ENCODE results near the gene CPT2. TPM values are rescaled to one million over a fixed set of nuclear protein-coding genes. Genes with fewer than 3 reads are reported as not detected.

CPT2 gene
- total RNA-seq, 1 donor from 2014 or later = 21.9 TPM

- TF ChIP-seq CTCF (IDR thresholded peaks at IDR 0.05; ENCODE audit: unreplicated experiment) = peak; percentile 10
- Mint-ChIP-seq H3K27ac (no peak overlapping the region), H3K9me3 (ENCODE audit: low read depth) (no peaks in the 10 kb centered on the region), H3K36me3 (ENCODE audit: insufficient read depth) (no peaks in the 10 kb centered on the region), H3K4me1 (ENCODE audit: low read depth) (peaks cover 7% of the 10 kb centered on the region), H3K4me3 (ENCODE audit: low read depth) (no peak overlapping the region), H3K27me3 (peaks cover 69% of the 10 kb centered on the region)
- no peak for DNase-seq (ENCODE audit: low spot score, unreplicated experiment)
Measured at GRCh38 chr1:53172426-53173128, 24.0 kb upstream of the CPT2 start.

DNA sequence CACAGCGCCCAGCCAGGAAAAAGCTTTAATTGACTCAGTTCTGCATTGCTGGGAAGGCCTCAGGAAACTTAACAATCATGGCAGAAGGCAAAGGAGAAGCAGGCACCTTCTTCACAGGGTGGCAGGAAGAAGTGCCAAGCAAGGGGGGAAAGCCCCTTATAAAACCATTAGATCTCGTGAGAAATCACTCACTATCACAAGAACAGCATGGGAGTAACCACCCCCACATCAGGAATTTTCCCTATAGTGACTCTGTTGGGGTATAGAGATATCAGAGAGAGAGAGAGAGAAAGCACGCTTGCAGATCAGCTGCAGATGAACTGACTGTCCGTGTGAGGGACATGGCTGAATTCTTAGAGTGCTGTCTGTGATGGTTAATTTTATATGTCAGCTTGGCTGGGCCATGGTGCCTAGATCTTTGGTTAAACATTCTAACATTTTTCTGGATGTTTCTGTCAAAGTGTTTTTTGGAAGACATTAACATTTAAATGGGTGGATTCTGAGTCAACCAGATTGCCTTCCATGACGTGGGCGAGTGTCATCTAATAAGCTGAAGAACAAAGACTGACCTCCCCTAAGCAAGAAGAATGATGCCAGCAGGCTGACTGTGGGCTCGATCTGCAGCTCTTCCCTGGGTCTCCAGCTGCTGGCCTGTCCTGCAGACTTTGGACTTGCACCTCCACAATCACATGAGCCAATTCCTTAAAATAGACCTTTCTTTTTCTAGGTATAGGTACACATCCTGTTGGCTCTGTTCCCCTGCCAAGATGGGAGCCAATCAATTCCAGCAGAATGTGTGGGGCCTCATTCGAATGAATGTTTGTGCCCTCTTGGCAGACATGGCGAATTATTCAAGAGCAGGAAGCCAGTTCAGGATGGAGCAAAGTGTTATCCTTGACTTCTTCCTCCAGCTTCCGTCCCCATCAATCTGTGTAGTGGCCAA, 21.4 kb upstream of the CPT2 start:
- no peaks in the 10 kb centered on the region for H3K9me3 Mint-ChIP-seq (ENCODE audit: low read depth)
- H3K27ac Mint-ChIP-seq = no peak overlapping the region
- H3K27me3 Mint-ChIP-seq = peaks cover 76% of the 10 kb centered on the region
- no peak for TF ChIP-seq CTCF (IDR thresholded peaks at IDR 0.05; ENCODE audit: unreplicated experiment)
- H3K36me3 Mint-ChIP-seq (ENCODE audit: insufficient read depth) = no peaks in the 10 kb centered on the region
- no peak overlapping the region for H3K4me3 Mint-ChIP-seq (ENCODE audit: low read depth)
- H3K4me1 Mint-ChIP-seq (ENCODE audit: low read depth) = peaks cover 7% of the 10 kb centered on the region
- no peak for DNase-seq (ENCODE audit: low spot score, unreplicated experiment)

DNA sequence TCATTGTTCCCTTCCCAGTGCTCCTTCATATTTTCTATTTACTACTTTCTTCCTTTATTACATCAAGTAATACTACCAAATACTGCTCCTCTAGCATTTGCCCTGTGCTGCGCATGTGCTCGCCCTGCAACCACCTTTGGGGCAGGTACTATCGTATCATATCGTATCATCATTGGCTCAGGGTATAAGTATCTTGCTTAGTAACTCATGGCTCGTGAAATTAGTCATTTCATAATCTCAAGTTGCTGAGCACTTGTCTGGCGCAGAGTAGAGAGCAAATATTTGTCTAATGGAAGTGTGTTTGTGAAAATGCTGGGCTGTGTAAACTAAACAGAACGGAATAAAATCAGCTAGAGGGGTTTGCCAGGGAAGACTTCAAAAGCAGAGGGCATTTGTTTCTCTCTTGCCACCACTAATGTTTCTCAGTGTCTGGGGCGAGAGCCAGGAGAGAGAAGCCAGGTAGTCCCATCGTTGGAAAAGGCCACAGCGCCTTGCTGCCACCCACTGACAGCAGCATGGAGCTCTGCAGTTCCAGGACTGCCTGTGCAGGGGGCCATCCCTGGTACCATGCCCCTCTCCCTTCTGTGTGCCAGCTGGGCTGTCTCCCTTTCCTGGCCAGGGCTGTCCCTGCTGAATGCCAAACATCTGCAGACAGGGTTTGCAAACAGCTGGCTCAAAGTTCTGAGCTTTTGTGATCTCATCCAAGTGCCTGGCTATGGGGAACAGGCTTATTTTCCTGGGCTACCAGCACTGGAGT, 20.0 kb upstream of the CPT2 start:
- Mint-ChIP-seq H3K4me1 (ENCODE audit: low read depth) (peaks cover 7% of the 10 kb centered on the region), H3K27ac (no peak overlapping the region), H3K9me3 (ENCODE audit: low read depth) (no peaks in the 10 kb centered on the region), H3K27me3 (peaks cover 80% of the 10 kb centered on the region), H3K36me3 (ENCODE audit: insufficient read depth) (no peaks in the 10 kb centered on the region), H3K4me3 (ENCODE audit: low read depth) (no peak overlapping the region)
- TF ChIP-seq CTCF (IDR thresholded peaks at IDR 0.05; ENCODE audit: unreplicated experiment) = no peak
- no peak for DNase-seq (ENCODE audit: low spot score, unreplicated experiment)

DNA sequence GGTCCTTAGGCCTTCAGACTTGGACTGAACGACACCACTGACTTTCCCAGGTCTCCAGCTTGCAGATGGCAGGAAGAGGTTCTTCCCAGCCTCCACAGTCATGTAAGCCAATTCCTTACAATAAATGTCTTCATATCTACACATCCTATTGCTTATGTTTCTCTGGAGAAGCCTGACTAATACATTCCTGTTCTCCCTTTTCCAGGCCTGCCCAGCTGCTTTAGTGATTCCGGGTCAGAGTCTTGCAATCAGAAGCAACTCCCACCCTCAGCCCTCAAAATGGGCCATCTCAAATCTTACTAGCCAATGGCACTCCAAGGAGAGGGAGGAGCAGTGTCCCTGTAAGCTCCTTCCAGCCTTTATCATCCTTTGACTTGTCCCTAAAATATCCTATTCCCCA, 16.4 kb upstream of the CPT2 start:
- no peaks in the 10 kb centered on the region for H3K36me3 Mint-ChIP-seq (ENCODE audit: insufficient read depth)
- no peak overlapping the region for H3K27ac Mint-ChIP-seq
- H3K27me3 Mint-ChIP-seq = peaks cover 48% of the 10 kb centered on the region
- no peak for DNase-seq (ENCODE audit: low spot score, unreplicated experiment)
- TF ChIP-seq CTCF (IDR thresholded peaks at IDR 0.05; ENCODE audit: unreplicated experiment) = no peak
- peaks cover 7% of the 10 kb centered on the region for H3K4me1 Mint-ChIP-seq (ENCODE audit: low read depth)
- no peaks in the 10 kb centered on the region for H3K9me3 Mint-ChIP-seq (ENCODE audit: low read depth)
- H3K4me3 Mint-ChIP-seq (ENCODE audit: low read depth) = no peak overlapping the region

DNA sequence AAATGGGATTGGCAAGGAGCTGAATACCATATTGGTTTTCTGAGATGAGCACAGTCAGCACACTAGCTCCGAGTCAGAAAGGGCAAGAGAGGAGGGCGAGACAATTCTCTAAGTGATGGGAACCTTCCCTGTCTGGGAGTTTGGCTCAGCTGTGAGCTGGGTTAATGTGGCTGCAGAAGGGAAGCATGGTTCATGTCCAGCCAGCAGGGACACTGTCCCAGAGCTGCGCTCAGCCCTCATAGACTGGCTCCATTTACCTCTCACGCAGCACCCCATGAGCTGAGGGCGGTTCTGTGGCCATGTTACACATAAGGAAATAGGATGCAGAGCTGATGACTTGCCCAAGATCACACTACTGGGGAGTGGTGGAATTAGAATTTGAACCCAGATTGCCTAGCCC, 15.7 kb upstream of the CPT2 start:
- Mint-ChIP-seq H3K9me3 (ENCODE audit: low read depth) (no peaks in the 10 kb centered on the region), H3K27me3 (peaks cover 41% of the 10 kb centered on the region), H3K36me3 (ENCODE audit: insufficient read depth) (no peaks in the 10 kb centered on the region), H3K4me1 (ENCODE audit: low read depth) (peaks cover 7% of the 10 kb centered on the region), H3K4me3 (ENCODE audit: low read depth) (no peak overlapping the region), H3K27ac (no peak overlapping the region)
- TF ChIP-seq CTCF (IDR thresholded peaks at IDR 0.05; ENCODE audit: unreplicated experiment) = no peak
- DNase-seq (ENCODE audit: low spot score, unreplicated experiment) = no peak

Data from progenitor cell of endocrine pancreas (in vitro differentiated cells).